Stimulated activated CD4-positive, alpha-beta T cell treated with anti-CD3 and anti-CD28 coated beads, Interleukin-12 subunit alpha, Interleukin-12 subunit beta, amount 100 ng/mL, for 4 hours (primary cell): ENCODE data around the gene IRAK2.
"Not testable (repeated sequence)": the region's sequence is repeated elsewhere in the genome, so short reads cannot be mapped to it uniquely, and the experiment has no call there.

ENCODE experiments used
- DNase-seq: peaks from one replicate; pipeline ENCODE4 v3.0.0-alpha.2; 2020

IRAK2 gene

GRCh38 chr3:10164546-10165393 lies at the start of gene IRAK2:
Gene IRAK2, plus strand, starts transcription at chr3:10164919. Its CDS starts 36 bp downstream, at chr3:10164955.
- peak; percentile 67 for DNase-seq

- DNase-seq: peak; percentile 90
Measured at GRCh38 chr3:10115326-10116137, 49.2 kb upstream of the IRAK2 start, which contains the start of gene BRK1. Gene BRK1, plus strand, starts transcription at chr3:10115675. Its CDS starts 27 bp downstream, at chr3:10115702.

GRCh38 chr3:10116138-10116460 lies 48.6 kb upstream of the IRAK2 start:
- DNase-seq: no peak

GRCh38 chr3:10116928-10117327 lies 47.8 kb upstream of the IRAK2 start:
- no peak for DNase-seq

- DNase-seq: no peak
Measured at GRCh38 chr3:10119376-10119775, 45.3 kb upstream of the IRAK2 start.

GRCh38 chr3:10121064-10121463 lies 43.7 kb upstream of the IRAK2 start:
- no peak for DNase-seq

- no peak for DNase-seq
Measured at GRCh38 chr3:10122724-10123123, 42.0 kb upstream of the IRAK2 start.

- DNase-seq: not testable (repeated sequence)
Measured at GRCh38 chr3:10135872-10136271, 28.8 kb upstream of the IRAK2 start.

GRCh38 chr3:10136426-10137005 lies 28.2 kb upstream of the IRAK2 start:
- no peak for DNase-seq

- DNase-seq: no peak
Measured at GRCh38 chr3:10137178-10137577, 27.5 kb upstream of the IRAK2 start.

GRCh38 chr3:10140996-10141546 lies 23.6 kb upstream of the IRAK2 start:
- DNase-seq: no peak

- no peak for DNase-seq
Measured at GRCh38 chr3:10142707-10143560, 21.8 kb upstream of the IRAK2 start.

- DNase-seq: no peak
Measured at GRCh38 chr3:10145685-10146084, 19.0 kb upstream of the IRAK2 start.

- no peak for DNase-seq
Measured at GRCh38 chr3:10149226-10149625, 15.5 kb upstream of the IRAK2 start.

- no peak for DNase-seq
Measured at GRCh38 chr3:10150987-10151386, 13.7 kb upstream of the IRAK2 start.

- DNase-seq: no peak
Measured at GRCh38 chr3:10154335-10155122, 10.2 kb upstream of the IRAK2 start.

- DNase-seq: no peak
Measured at GRCh38 chr3:10155123-10155472, 9.6 kb upstream of the IRAK2 start.

- no peak for DNase-seq
Measured at GRCh38 chr3:10155658-10156057, 9.1 kb upstream of the IRAK2 start.

- no peak for DNase-seq
Measured at GRCh38 chr3:10157031-10157430, 7.7 kb upstream of the IRAK2 start.

GRCh38 chr3:10158555-10158954 lies 6.2 kb upstream of the IRAK2 start:
- DNase-seq: not testable (repeated sequence)

GRCh38 chr3:10160346-10160745 lies 4.4 kb upstream of the IRAK2 start:
- no peak for DNase-seq

- no peak for DNase-seq
Measured at GRCh38 chr3:10160925-10161324, 3.8 kb upstream of the IRAK2 start.
